Epithelial cell of proximal tubule (primary cell): ENCODE measurements around the gene SDHB. TPM values are rescaled to one million over a fixed set of nuclear protein-coding genes. Genes with fewer than 3 reads are reported as not detected.

Source experiments
- DNase-seq: peaks from one replicate; pipeline ENCODE4 v3.0.0-alpha.2; 2011; ENCODE audit warnings: low read depth
- H3K4me3 ChIP-seq: 2 replicates; pipeline ENCODE4 v1.5.1; 2011; ENCODE audit warnings: low read depth, mild to moderate bottlenecking, low read length
- CTCF ChIP-seq: conservative IDR thresholded peaks from 2 replicates; pipeline ENCODE4 v1.5.1; 2012; ENCODE audit warnings: low read depth, mild to moderate bottlenecking, low read length
- total RNA-seq: library from RNA; depleted of rRNA; stranded (reverse); fragments of >200 nt; gene quantifications from 2 replicates; pipeline ENCODE4 v1.2.3, GENCODE V29; 2015

SDHB gene
- total RNA-seq, 1 donor from 2014 or later = 118 TPM

DNA sequence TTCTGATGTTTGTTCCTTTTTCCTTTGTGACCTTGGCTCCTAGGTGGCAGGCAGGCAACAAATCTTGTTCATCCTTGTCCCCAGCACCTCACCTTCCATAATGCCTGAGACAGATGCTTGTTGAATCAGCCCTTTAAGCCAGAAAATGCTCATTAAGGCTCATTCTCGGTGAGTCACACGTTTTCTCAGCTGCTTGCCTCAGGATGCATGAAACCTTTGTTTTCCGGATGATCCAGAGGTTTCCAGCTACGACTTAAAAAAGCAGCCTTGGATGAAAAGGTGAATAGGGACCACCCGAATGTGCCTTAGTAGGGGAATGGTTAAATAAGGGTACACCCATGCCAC is 37.5 kb downstream of the SDHB start:
- TF ChIP-seq CTCF = no peak
- peak; percentile 13 for DNase-seq

GRCh38 chr1:17014671-17015567 is 38.9 kb downstream of the SDHB start:
- no peak for TF ChIP-seq CTCF
- no peak for DNase-seq
- H3K4me3 ChIP-seq = no peak overlapping the region

More for the DNA sequence above, 37.5 kb downstream of the SDHB start:
- H3K4me3 ChIP-seq = no peak overlapping the region

DNA sequence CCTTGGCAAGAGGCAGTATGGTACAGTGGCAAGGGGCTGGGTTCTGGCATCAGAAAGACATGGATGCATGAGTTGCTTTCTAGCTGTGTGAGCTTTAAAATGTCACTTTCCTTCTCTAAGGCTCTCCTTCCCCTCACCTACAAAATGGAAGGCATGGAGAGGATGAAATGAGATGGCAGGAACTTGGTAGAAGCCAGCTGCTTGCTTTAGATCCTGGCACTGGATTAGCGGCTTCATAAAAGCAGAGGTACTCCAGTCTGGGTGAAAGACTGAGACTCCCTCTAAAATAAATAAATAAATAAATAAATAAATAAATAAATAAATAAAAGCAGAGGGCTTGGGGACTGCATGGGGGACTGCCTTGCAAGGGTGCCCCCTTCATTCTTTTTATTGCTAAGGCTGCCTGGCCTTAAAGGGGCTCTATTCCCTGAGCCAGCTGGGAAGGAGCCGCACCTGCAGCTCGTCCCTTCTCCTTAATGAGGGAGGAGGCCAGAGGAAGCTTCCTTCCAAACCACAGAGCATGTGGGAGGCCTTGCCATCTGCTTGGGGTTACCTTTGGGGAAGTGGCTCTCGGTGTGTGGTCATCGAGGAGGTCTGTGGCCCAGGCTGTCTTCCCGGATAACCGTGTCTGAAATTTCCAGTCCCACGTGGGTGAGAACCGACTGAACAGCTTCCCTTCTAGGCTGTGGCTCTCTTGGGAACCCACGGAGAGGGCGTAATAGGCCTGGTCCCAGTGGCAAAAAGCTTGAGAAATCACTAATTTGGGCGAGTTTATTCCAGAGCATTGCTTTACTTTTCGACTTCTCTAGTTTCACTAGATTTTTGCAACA is 40.1 kb downstream of the SDHB start:
- no peak for TF ChIP-seq CTCF
- H3K4me3 ChIP-seq = no peak overlapping the region
- no peak for DNase-seq

DNA sequence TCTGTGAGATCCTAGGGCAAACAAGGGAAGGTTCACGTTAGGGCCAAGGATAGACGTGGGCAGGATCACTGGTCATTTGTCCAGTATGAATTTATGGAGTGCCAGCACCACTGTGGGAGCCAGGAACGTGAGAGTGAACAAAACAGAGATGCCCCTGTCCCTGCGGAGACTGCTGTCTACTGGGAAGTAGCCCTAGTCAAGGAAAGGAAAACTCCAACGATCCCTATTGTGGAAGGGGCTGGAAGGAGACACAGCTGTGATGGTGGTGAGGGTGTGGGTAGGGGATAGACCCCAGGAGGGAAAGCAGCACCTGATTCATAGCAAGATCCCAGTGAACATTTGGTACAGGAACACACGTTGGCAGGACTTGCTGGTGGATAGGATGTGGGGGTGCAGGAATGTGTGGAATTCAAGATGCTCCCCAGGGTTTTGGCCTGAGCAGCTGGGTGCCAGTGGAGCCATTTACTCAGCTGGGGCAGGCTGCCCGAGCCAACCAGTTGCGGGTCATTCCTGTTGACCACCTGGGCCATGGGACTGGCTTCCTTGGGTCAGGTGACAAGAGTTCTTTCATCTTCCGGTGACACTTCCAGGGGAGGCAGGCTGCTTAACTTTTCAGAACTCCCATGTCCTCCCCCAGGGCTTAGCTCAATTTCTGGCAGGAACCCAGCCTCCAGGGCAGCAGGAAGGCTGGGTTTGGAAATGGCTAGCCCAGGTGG is 40.9 kb downstream of the SDHB start:
- no peak for DNase-seq
- no peak overlapping the region for H3K4me3 ChIP-seq
- TF ChIP-seq CTCF = no peak

GRCh38 chr1:17011439-17012307 is 42.2 kb downstream of the SDHB start, which contains the start of gene ATP13A2:
Gene ATP13A2 (minus strand): TSS chr1:17011928. CDS start chr1:17011738, 190 bp downstream.
- DNase-seq = no peak

More at GRCh38 chr1:17011439-17012307, 42.2 kb downstream of the SDHB start, which contains the start of gene ATP13A2:
- TF ChIP-seq CTCF = no peak
- peak within 1 kb of the TSS; percentile 84 for H3K4me3 ChIP-seq
